ENCODE data around the gene CNTN5. TPM values are rescaled to one million over a fixed set of nuclear protein-coding genes. Genes with fewer than 3 reads are reported as not detected.

The CNTN5 gene
- total RNA-seq, result not detected

DNA sequence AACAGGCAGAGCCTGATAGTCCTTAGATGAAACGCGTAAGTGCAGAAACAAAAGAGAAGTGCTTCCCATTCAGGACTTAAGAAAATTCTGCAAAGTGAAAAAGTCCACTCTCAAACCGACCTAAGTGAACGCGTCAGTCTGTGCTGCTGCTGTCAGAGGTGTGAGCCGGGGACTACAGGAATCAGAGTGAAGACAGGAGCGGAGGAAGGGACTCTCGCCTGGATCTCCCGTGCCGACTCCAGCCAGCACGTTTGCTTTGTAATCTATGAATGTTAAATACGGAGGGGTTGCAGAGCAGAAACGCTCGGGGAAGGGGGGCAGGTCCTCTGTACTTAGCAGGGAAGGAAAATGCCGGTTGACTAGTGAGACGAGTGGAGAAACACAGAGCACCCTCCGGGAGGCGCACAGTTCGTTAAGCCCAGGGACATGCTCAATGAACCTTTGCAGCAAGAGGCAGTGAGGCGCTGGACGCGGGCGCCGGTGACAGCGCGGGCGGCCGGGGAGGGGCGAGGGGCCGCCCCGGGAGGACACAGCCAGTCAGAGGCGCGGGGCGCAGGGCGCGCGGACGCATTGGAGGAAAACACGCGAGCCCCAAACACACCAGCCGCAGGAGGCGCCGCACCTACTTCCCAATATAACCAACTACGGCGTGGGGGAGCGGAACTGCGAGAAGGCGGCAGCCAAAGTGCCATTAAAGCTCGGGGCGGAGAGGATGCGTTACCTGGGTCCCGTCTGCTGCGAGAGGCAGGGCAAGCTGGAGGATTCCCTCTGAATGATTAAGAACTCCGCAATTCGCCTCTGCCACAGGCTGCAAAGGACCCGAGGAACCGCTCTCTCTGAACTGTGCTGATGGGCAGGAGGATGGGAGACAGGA is at the start of gene CNTN5:
TSS of gene CNTN5 (plus strand) at position 598 of the 874 bp plus-strand sequence.
- H3K9me3 Mint-ChIP-seq, result no peaks in the 10 kb centered on the region
- intact Hi-C loops (cut with micrococcal nuclease), result no loop called here
- no peaks in the 10 kb centered on the region for H3K36me3 Mint-ChIP-seq (ENCODE audit: low read depth)
- ChIA-PET POLR2A (no interaction called here), CTCF (no interaction called here)
- H3K4me1 Mint-ChIP-seq (ENCODE audit: low read depth), result peaks cover 4% of the 10 kb centered on the region
- H3K27me3 Mint-ChIP-seq, result peaks cover 25% of the 10 kb centered on the region
- H3K4me3 Mint-ChIP-seq, result peak within 1 kb of the TSS; percentile 19
- no peak within 1 kb of the TSS for H3K27ac Mint-ChIP-seq
- DNase-seq (peak; percentile 33), ATAC-seq (peak; percentile 49)
- TF ChIP-seq, protein P1, sequence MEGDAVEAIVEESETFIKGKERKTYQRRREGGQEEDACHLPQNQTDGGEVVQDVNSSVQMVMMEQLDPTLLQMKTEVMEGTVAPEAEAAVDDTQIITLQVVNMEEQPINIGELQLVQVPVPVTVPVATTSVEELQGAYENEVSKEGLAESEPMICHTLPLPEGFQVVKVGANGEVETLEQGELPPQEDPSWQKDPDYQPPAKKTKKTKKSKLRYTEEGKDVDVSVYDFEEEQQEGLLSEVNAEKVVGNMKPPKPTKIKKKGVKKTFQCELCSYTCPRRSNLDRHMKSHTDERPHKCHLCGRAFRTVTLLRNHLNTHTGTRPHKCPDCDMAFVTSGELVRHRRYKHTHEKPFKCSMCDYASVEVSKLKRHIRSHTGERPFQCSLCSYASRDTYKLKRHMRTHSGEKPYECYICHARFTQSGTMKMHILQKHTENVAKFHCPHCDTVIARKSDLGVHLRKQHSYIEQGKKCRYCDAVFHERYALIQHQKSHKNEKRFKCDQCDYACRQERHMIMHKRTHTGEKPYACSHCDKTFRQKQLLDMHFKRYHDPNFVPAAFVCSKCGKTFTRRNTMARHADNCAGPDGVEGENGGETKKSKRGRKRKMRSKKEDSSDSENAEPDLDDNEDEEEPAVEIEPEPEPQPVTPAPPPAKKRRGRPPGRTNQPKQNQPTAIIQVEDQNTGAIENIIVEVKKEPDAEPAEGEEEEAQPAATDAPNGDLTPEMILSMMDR (IDR thresholded peaks at IDR 0.05), result no peak

GRCh38 chr11:98979205-98979604 is 41.5 kb upstream of the CNTN5 start:
- DNase-seq, result no peak
- TF ChIP-seq, protein P1 (IDR thresholded peaks at IDR 0.05), result no peak
- H3K4me1 Mint-ChIP-seq (ENCODE audit: low read depth), result no peaks in the 10 kb centered on the region
- H3K4me3 Mint-ChIP-seq, result no peak overlapping the region
- H3K27ac Mint-ChIP-seq, result no peak overlapping the region
- POLR2A ChIA-PET, result no interaction called here
- no peaks in the 10 kb centered on the region for H3K36me3 Mint-ChIP-seq (ENCODE audit: low read depth)
- no peak for ATAC-seq
- no peaks in the 10 kb centered on the region for H3K27me3 Mint-ChIP-seq
- CTCF ChIA-PET, result no interaction called here
- intact Hi-C loops (cut with micrococcal nuclease), result no loop called here
- peaks cover 9% of the 10 kb centered on the region for H3K9me3 Mint-ChIP-seq

- intact Hi-C loops (cut with micrococcal nuclease), result no loop called here
- Mint-ChIP-seq H3K4me3 (no peak overlapping the region), H3K27ac (no peak overlapping the region), H3K9me3 (no peaks in the 10 kb centered on the region), H3K4me1 (ENCODE audit: low read depth) (peaks cover 4% of the 10 kb centered on the region), H3K36me3 (ENCODE audit: low read depth) (no peaks in the 10 kb centered on the region), H3K27me3 (peaks cover 16% of the 10 kb centered on the region)
- POLR2A ChIA-PET, result no interaction called here
- ATAC-seq, result peak; percentile 58
- DNase-seq, result peak; percentile 1
- TF ChIP-seq, protein P1 (IDR thresholded peaks at IDR 0.05), result peak; percentile 76
- CTCF ChIA-PET, result interaction anchor here (0.6 to 1.5 kb wide), 9 partner anchors 10 to 617 kb away, joined by 3 to 5 read pairs (median 3); no protein-coding TSS in a partner anchor
Observed at GRCh38 chr11:99015634-99016454, 4.9 kb upstream of the CNTN5 start.

DNA sequence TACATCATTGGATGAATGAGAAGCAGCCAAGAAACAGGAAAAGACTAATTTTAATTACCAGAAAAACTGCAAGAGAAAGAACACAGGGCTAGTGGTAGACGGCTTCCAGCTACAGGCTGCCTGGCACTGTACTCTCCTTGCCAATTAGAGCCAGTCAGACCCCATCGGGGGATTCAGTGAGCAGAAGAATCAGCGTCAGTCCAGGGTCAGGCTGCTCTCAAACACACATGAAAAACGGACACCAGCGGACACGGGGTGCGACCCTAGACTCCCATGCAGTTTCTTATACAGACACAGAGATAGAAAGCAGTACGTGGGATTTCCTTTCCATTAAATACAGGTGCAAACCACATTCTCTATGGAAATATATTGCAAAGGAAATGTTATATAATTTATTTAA is 1.1 kb upstream of the CNTN5 start:
- H3K36me3 Mint-ChIP-seq (ENCODE audit: low read depth), result no peaks in the 10 kb centered on the region
- DNase-seq, result no peak

More for the DNA sequence above, 1.1 kb upstream of the CNTN5 start:
- no peak for ATAC-seq
- TF ChIP-seq, protein P1 (IDR thresholded peaks at IDR 0.05), result no peak
- H3K4me1 Mint-ChIP-seq (ENCODE audit: low read depth), result peaks cover 4% of the 10 kb centered on the region
- POLR2A ChIA-PET, result no interaction called here
- H3K27ac Mint-ChIP-seq, result no peak overlapping the region
- CTCF ChIA-PET, result no interaction called here
- no peaks in the 10 kb centered on the region for H3K9me3 Mint-ChIP-seq
- no peak overlapping the region for H3K4me3 Mint-ChIP-seq
- intact Hi-C loops (cut with micrococcal nuclease), result no loop called here
- peaks cover 25% of the 10 kb centered on the region for H3K27me3 Mint-ChIP-seq

All from activated CD8-positive, alpha-beta T cell treated with anti-CD3 and anti-CD28 coated beads for 36 hours (primary cell).